ENCODE data around the gene PANK4. TPM values are rescaled to one million over a fixed set of nuclear protein-coding genes. Genes with fewer than 3 reads are reported as not detected.

The PANK4 gene
- total and polyA plus RNA-seq, 2 of the 8 experiments (the other 6 are each of a cell fraction or from before 2014, with no cell fraction given) = 20.1 to 29.7 TPM

DNA sequence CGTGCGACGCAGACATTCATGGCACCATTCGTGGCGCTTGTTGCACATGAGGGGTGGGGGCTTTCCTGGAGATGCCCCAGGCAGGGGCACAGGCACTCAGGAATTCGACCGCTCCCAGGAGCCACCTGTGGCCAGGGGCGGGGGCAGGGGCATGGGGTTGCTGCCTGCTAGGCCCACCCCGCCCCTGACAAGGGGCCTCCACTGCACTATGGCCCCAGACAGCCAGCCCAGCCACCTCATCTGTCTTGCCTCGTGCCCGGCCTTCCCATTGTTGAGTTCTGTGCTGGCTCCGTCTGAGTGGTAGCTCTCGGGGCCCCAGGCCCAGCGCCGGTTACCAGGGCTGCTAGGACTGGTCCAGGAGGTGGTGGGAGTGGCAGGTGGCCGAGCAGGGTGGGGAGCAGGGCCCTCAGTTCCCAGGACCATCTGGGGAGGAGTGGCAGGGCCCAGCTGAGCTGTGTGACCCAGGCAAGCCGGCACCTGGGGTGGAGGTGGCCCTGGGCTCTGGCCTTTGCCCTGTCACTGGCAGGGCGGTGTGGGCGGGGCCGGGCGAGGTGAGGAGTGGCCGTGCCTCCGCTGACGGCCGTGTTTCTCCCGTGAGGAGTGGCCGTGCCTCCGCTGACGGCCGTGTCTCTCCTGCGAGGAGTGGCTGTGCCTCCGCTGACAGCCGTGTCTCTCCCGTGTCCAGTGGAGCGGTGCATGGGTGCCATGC is 48.5 kb downstream of the PANK4 start:
- no peak overlapping the region for H2BK20ac ChIP-seq (ENCODE audit: low read length)
- FAIRE-seq = no peak
- H3K23me2 ChIP-seq (ENCODE audit: low read depth, low read length) = no peaks in the 10 kb centered on the region
- no peak overlapping the region for H3K4me2 ChIP-seq (ENCODE audit: insufficient read depth in 1 of 2, low read depth in 2 of 2, low read length in 2 of 2)
- no peak overlapping the region; the same call in 1 of the 2 replicates for H3K18ac ChIP-seq (ENCODE audit: extremely low read depth, low read length)
- no peak overlapping the region for H2AFZ ChIP-seq (ENCODE audit: low read length)
- no peak overlapping the region for H3K14ac ChIP-seq (ENCODE audit: insufficient read length)
- no peaks in the 10 kb centered on the region for H3K9me3 ChIP-seq (ENCODE audit: insufficient read depth in 2 of 2, low read depth in 1 of 2, low read length in 1 of 2)
- no peak for DNase-seq (ENCODE audit: low read depth in 1 of 2, low spot score in 2 of 2)
- no peak overlapping the region for H3K23ac ChIP-seq (ENCODE audit: insufficient read length)
- H3K9ac ChIP-seq (replicated peaks in 1 of 4; ENCODE audit: extremely low read depth in 1 of 4, low read depth in 3 of 4, low read length in 3 of 4) = no peak overlapping the region
- CTCF ChIA-PET (ENCODE audit: partially characterized antibody) = interaction anchor here (1.0 to 2.0 kb wide), 5 partner anchors 10 to 56 kb away, joined by 3 to 9 read pairs (median 3); no protein-coding TSS in a partner anchor
- no peak overlapping the region for H3K4ac ChIP-seq (replicated peaks; ENCODE audit: insufficient read length, low read depth, low read length)
- no peak overlapping the region for H3K4me3 ChIP-seq (ENCODE audit: extremely low read depth in 1 of 4, insufficient read depth in 2 of 4, low read depth in 3 of 4, low read length in 4 of 4)
- H4K20me1 ChIP-seq (replicated peaks in 1 of 2; ENCODE audit: control insufficient read depth in 1 of 2, insufficient read depth in 2 of 2, low read length in 2 of 2) = peaks cover 0 to 2% of the 10 kb centered on the region in 2 experiments
- no peak overlapping the region for H2BK120ac ChIP-seq (replicated peaks; ENCODE audit: low read depth, low read length)
- H2BK15ac ChIP-seq (ENCODE audit: low read length) = no peak overlapping the region
- POLR2A ChIA-PET (ENCODE audit: partially characterized antibody) = interaction anchor here (1.0 to 1.3 kb wide), 2 partner anchors 26 to 65 kb away, joined by 3 to 4 read pairs; no protein-coding TSS in a partner anchor
- no peak overlapping the region for H4K91ac ChIP-seq (replicated peaks; ENCODE audit: insufficient read length, low read length)
- TF ChIP-seq TAF1 (IDR thresholded peaks at IDR 0.05; ENCODE audit: low read depth, low read length) = no peak
- no peak overlapping the region for H4K5ac ChIP-seq (ENCODE audit: insufficient read length, low read depth, low read length)
- no peak overlapping the region; the same call in 1 of the 2 replicates for H4K8ac ChIP-seq (ENCODE audit: extremely low read depth, insufficient read depth, low read length)
- H3K4me1 ChIP-seq (replicated peaks in 1 of 4; ENCODE audit: control insufficient read depth in 3 of 4, insufficient read depth in 4 of 4, low read length in 3 of 4) = peaks cover 0 to 7% (median 0%) of the 10 kb centered on the region in 4 experiments; a peak in 2 of 7 replicates
- H2AK5ac ChIP-seq (ENCODE audit: low read depth, low read length) = no peak overlapping the region
- no peak overlapping the region for H2BK12ac ChIP-seq (ENCODE audit: low read depth, low read length)
- 85% methylated on average over 22 of the region's 35 CpGs; no CpG with 5 or more reads in 1 of the 2 experiments for WGBS, 2 experiments (ENCODE audit: extremely low coverage in 1 of 2, insufficient coverage in 1 of 2, insufficient read length in 1 of 2, insufficient replicate concordance in 2 of 2, low coverage in 1 of 2, low lambda C conversion rate in 2 of 2, missing lambda C conversion rate in 1 of 2)
- no peaks in the 10 kb centered on the region; a peak in 1 of 7 replicates for H3K27me3 ChIP-seq (replicated peaks in 1 of 4; ENCODE audit: control insufficient read depth in 3 of 4, extremely low read depth in 1 of 4, insufficient read depth in 3 of 4, low read length in 3 of 4)
- H3K36me3 ChIP-seq (ENCODE audit: control insufficient read depth in 2 of 4, insufficient read depth in 4 of 4, low read length in 3 of 4) = no peaks in the 10 kb centered on the region
- no peaks in the 10 kb centered on the region for H3K79me1 ChIP-seq (ENCODE audit: low read depth, low read length)
- no peaks in the 10 kb centered on the region for H3K79me2 ChIP-seq (ENCODE audit: control insufficient read depth in 1 of 2, insufficient read depth in 2 of 2, low read length in 2 of 2)
- no peak overlapping the region for H3K27ac ChIP-seq (ENCODE audit: low read depth, low read length)
- no peak overlapping the region for H3K56ac ChIP-seq (replicated peaks; ENCODE audit: insufficient read length, low read depth, low read length)
- no peak overlapping the region for H2BK5ac ChIP-seq (ENCODE audit: low read depth, low read length)

Measured in H1 (cell line).